Measurements from ENCODE around the gene BLACAT1.

DNA sequence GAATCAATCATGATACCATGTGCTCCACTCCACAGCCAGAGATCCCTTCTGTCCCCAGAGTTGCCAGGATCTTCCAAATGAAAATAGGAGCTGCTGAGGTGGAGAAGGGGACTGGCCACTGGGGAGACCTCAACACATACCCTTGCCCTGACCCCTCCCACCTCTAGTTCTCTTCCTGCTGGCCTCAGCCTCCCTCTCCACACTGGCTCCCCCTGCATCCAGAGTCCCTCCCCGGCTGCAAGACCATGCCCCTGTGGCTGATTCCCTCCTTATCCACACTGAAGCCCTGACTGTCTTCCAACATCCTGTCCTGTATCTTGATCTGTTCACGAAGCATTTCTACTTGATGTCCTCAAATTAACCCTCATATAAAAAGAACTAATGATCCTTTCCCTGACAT lies 27.5 kb upstream of the BLACAT1 start:
- TF ChIP-seq, protein P1, sequence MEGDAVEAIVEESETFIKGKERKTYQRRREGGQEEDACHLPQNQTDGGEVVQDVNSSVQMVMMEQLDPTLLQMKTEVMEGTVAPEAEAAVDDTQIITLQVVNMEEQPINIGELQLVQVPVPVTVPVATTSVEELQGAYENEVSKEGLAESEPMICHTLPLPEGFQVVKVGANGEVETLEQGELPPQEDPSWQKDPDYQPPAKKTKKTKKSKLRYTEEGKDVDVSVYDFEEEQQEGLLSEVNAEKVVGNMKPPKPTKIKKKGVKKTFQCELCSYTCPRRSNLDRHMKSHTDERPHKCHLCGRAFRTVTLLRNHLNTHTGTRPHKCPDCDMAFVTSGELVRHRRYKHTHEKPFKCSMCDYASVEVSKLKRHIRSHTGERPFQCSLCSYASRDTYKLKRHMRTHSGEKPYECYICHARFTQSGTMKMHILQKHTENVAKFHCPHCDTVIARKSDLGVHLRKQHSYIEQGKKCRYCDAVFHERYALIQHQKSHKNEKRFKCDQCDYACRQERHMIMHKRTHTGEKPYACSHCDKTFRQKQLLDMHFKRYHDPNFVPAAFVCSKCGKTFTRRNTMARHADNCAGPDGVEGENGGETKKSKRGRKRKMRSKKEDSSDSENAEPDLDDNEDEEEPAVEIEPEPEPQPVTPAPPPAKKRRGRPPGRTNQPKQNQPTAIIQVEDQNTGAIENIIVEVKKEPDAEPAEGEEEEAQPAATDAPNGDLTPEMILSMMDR (IDR thresholded peaks at IDR 0.05), result no peak
- TF ChIP-seq POLR2AphosphoS5 (IDR thresholded peaks at IDR 0.05) (no peak), POLR2A (IDR thresholded peaks at IDR 0.05) (no peak), EP300 (IDR thresholded peaks at IDR 0.05) (no peak)
